ENCODE data around the gene DYNC2H1.

DNA sequence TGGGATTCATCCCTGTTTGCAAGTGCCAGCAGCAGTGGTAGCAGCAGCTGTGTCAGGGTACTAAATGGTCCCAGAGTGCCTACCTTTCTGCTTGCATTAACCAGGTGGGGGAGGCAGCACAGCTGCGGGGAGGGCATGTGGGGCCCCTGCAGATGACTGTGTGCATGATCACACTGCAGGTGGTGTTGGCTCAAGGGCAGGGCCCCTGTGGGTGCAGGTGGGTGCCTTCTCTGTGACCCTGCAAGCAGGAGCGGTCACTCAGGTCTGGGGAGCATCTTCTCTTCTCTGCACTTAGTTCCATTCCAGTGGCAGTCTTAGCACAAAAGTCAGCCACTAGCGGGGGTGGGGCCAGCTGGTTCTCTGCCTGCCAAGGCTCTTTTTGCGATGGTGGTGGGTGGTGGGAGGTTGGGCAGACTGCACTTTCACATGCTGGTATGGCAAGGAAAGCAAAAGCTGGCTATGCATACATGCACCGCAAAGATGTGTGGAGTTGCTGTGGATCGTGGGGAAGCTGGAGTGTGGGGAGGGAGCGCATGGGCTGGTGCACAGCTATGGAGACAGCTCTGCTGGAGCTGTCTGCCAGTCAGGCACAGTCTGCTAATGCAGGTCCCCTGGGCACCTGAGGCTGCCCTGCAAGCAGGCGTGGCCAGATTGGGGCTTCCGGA lies 157.1 kb downstream of the DYNC2H1 start:
- TF ChIP-seq ZNF747 (tag by site-specific recombination; IDR thresholded peaks at IDR 0.05) (no peak), ZNF416 (tag by site-specific recombination; IDR thresholded peaks at IDR 0.05) (no peak), ZNF274 (IDR thresholded peaks at IDR 0.05; ENCODE audit: low read length) (no peak), ZNF274 (tag by site-specific recombination; IDR thresholded peaks at IDR 0.05; ENCODE audit: borderline replicate concordance) (no peak), BCL11A (tag by site-specific recombination; IDR thresholded peaks at IDR 0.05; ENCODE audit: low read depth) (no peak), GLIS2 (tag by site-specific recombination; IDR thresholded peaks at IDR 0.05) (no peak), HOXA7 (CRISPR knock-in tag; IDR thresholded peaks at IDR 0.05; ENCODE audit: borderline replicate concordance) (no peak), PBX3 (CRISPR knock-in tag; IDR thresholded peaks at IDR 0.05) (no peak), ZNF174 (tag by site-specific recombination; IDR thresholded peaks at IDR 0.05) (no peak), YY2 (tag by site-specific recombination; IDR thresholded peaks at IDR 0.05) (no peak), ZNF561 (tag by site-specific recombination; IDR thresholded peaks at IDR 0.05; ENCODE audit: borderline replicate concordance) (no peak)
- TF ChIP-seq, protein P1, sequence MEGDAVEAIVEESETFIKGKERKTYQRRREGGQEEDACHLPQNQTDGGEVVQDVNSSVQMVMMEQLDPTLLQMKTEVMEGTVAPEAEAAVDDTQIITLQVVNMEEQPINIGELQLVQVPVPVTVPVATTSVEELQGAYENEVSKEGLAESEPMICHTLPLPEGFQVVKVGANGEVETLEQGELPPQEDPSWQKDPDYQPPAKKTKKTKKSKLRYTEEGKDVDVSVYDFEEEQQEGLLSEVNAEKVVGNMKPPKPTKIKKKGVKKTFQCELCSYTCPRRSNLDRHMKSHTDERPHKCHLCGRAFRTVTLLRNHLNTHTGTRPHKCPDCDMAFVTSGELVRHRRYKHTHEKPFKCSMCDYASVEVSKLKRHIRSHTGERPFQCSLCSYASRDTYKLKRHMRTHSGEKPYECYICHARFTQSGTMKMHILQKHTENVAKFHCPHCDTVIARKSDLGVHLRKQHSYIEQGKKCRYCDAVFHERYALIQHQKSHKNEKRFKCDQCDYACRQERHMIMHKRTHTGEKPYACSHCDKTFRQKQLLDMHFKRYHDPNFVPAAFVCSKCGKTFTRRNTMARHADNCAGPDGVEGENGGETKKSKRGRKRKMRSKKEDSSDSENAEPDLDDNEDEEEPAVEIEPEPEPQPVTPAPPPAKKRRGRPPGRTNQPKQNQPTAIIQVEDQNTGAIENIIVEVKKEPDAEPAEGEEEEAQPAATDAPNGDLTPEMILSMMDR (tag by site-specific recombination; IDR thresholded peaks at IDR 0.05), result no peak
